Motor neuron (in vitro differentiated cells): Measurements from ENCODE around the gene IL17A. TPM values are rescaled to one million over a fixed set of nuclear protein-coding genes. Genes with fewer than 3 reads are reported as not detected.
A peak's percentile ranks its signal among the peaks of the same experiment; 100 is the strongest.

ENCODE experiments used
- ATAC-seq, 8 experiments: fragments of 200-7000 bp; cut with Tn5 transposase; replicated peaks in 6 of 8; 2 replicates each; pipeline ENCODE4 v1.8.0; 2021; ENCODE audit warnings: mild to moderate bottlenecking in 8 of 8, moderate library complexity in 8 of 8
- H3K27ac ChIP-seq, 2 donors: fragments of 250-450 bp; sonication (Bioruptor Pico); 2 replicates each; pipeline ENCODE4 v1.9.0; 2021; ENCODE audit warnings: antibody characterized with exemption in 2 of 2, mild to moderate bottlenecking in 2 of 2, moderate library complexity in 1 of 2
- H3K4me1 ChIP-seq, 2 donors: fragments of 250-450 bp; sonication (Bioruptor Pico); replicated peaks in 1 of 2; 2 replicates each; pipeline ENCODE4 v1.6.1; 2021; ENCODE audit warnings: antibody characterized with exemption in 2 of 2, mild to moderate bottlenecking in 2 of 2, moderate library complexity in 1 of 2
- H3K4me3 ChIP-seq, 5 donors: fragments of 250-450 bp; sonication (Bioruptor Pico); 2 replicates each; pipeline ENCODE4 v1.9.0; 2021; ENCODE audit warnings: antibody characterized with exemption in 5 of 5, mild to moderate bottlenecking in 5 of 5, moderate library complexity in 4 of 5
- WGBS, 10 experiments: fragments of 450-650 bp; shearing (Covaris generic); methylation state at CpG; one replicate each; pipeline ENCODE4 v1.0.0; 2022; 5-methylcytosine and 5-hydroxymethylcytosine counted together
- in situ Hi-C, 9 experiments: fragments of 400-800 bp; cut with MboI; loops; one replicate each; pipeline ENCODE4 v1.15.0; 2021; ENCODE audit warnings: low sequenced_read_pairs in 9 of 9, low pct_unique_long_range_greater_than_20kb in 2 of 9; ENCODE audit not compliant: unreplicated experiment in 9 of 9
- total RNA-seq, 8 experiments: library from RNA; unstranded; fragments of 300-600 nt; gene quantifications; 2 replicates each; pipeline versions ENCODE4 v1.2.3 to v1.2.4, GENCODE V29; 2022

IL17A gene
- total RNA-seq = not detected

GRCh38 chr6:52186075-52186474 is at the start of gene IL17A:
Gene IL17A (plus strand): TSS chr6:52186375. CDS start chr6:52186432, 57 bp downstream.
- in situ Hi-C loops = no loop called here
- ATAC-seq = no peak

DNA sequence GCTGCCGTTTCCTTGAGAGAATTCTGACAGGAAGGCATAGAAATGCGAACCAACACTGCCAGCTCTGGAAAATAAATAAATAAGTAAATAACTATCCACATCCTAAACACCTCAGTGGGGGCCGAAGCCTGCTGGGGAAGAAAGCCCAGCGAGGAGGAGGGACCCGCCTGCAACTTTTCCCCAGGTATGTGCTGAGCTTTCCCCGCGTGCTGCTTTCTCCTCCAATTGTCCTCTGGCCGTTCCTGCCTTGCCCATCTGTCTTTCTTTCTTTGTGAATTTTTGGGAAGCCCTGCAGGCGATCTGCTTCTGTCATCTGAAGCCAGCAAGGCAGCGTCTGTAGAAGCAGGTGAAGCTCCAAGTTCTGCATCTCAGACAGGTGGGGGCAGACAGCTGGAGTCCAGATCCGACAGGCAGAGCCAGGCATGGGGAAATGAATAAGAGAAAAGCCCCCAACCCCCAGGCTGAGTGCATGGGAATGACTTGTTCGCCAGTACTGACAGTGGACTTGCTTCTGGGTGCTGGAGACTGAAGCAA is 49.2 kb upstream of the IL17A start:
- in situ Hi-C loops = no loop called here
- no peak for ATAC-seq
- no peak overlapping the region for H3K27ac ChIP-seq
- H3K4me1 ChIP-seq = no peaks in the 10 kb centered on the region
- no peak overlapping the region for H3K4me3 ChIP-seq
- 0 to 60% (median 29%) methylated on average over 1 to 9 of the region's 12 CpGs for WGBS, 10 experiments

More at GRCh38 chr6:52186075-52186474, at the start of gene IL17A:
- no peak within 1 kb of the TSS for H3K27ac ChIP-seq
- H3K4me1 ChIP-seq = no peaks in the 10 kb centered on the region
- no peak within 1 kb of the TSS for H3K4me3 ChIP-seq
- WGBS, 10 experiments = 68 to 100% (median 91%) methylated on average over 1 to 7 of the region's 7 CpGs; no CpG with 5 or more reads in 2 of the 10 experiments

- in situ Hi-C loops = no loop called here
- no peak overlapping the region for H3K27ac ChIP-seq
- 0 to 100% (median 77%) methylated on average over 1 to 4 of the region's 4 CpGs; no CpG with 5 or more reads in 1 of the 10 experiments for WGBS, 10 experiments
- H3K4me1 ChIP-seq = no peaks in the 10 kb centered on the region
- ATAC-seq = no peak
- H3K4me3 ChIP-seq = no peak overlapping the region
Observed at GRCh38 chr6:52138284-52138683, 47.9 kb upstream of the IL17A start.

DNA sequence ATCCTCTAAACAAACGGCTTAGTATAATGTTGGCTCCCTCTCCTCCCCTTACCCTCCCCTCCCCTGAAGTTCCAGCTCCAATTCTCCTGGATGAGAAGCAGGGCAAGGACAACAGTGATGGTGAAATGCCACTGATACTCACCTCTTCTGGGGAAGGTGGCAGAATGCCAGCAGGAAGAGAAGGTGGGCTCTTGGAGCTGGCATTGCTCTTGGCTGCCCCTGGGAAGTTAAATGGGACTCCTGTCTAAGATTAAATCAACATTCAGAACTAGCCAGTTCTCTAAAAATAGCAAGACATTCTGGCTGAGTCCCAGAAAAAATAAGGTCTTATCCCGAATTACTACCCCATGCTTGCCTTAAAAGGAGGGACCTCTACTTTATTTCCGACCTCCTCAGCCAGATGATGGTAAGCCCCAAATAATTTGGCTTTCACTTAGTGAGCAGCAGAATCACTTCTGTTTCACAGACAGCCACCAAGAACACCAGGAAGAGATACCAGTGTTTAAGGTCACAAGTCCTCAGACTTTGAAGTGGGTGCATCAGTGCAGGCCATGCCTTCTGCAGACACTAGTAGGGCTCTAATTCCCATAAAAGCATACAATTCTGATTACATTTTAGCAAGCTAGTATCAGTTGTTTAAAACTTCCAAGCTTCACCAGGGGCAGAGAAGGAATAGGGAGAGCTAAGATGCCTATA is 46.0 kb upstream of the IL17A start:
- no peak overlapping the region for H3K27ac ChIP-seq
- in situ Hi-C loops = no loop called here
- 0 to 77% (median 28%) methylated on average over 1 to 3 of the region's 3 CpGs; no CpG with 5 or more reads in 2 of the 10 experiments for WGBS, 10 experiments
- ATAC-seq = no peak
- H3K4me3 ChIP-seq = no peak overlapping the region
- H3K4me1 ChIP-seq = no peaks in the 10 kb centered on the region

DNA sequence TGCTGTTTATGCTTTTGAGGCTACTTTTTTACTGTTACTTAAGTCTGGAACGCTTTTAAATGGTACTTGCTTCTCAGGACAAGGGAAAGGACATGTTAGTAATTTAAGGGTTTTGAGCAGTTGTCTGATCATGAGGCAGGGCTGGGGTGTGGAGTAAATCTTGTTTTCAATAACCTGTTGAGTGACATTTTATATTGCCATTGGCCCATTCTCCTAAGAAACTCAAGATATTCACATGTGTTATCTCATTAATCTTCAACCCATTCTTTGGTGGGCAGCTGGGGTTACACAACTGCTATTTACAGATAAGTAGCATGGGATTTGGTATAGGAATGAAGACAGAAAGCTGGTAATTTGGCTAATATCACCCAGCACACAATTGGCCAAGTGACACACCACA is 44.6 kb upstream of the IL17A start:
- Histone ChIP-seq H3K4me1 (no peaks in the 10 kb centered on the region), H3K27ac (no peak overlapping the region), H3K4me3 (no peak overlapping the region)
- in situ Hi-C loops = no loop called here
- ATAC-seq = no peak
- 0 to 92% (median 56%) methylated on average over 1 of the region's 1 CpG; no CpG with 5 or more reads in 2 of the 10 experiments for WGBS, 10 experiments

GRCh38 chr6:52142556-52142955 is 43.6 kb upstream of the IL17A start:
- Histone ChIP-seq H3K27ac (no peak overlapping the region), H3K4me1 (no peaks in the 10 kb centered on the region), H3K4me3 (no peak overlapping the region)
- no peak for ATAC-seq
- in situ Hi-C loops = no loop called here
- WGBS, 10 experiments = 0 to 75% (median 67%) methylated on average over 1 of the region's 1 CpG; no CpG with 5 or more reads in 7 of the 10 experiments

DNA sequence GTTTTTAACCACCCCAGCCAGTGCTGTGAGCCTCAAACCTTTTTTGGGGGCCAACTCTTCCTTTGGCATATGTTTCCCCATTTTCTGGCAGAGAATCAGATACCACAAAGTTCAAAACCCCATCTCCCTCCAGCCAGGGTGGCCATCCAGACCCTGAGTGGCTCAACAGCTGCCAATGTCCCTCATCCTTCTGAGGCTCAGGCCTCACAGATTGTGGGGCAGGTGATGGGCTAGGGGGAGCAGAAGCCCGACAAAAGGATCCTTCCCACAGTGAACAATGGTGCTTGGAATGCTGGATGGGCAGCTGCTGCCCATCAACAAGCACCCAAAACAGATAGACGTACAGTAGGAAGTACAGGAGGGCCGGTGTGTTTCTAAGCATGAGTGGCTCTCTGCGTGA is 42.6 kb upstream of the IL17A start:
- Histone ChIP-seq H3K4me3 (no peak overlapping the region), H3K27ac (no peak overlapping the region), H3K4me1 (no peaks in the 10 kb centered on the region)
- ATAC-seq = no peak
- in situ Hi-C loops = no loop called here
- 47 to 100% (median 77%) methylated on average over 1 to 4 of the region's 4 CpGs; no CpG with 5 or more reads in 2 of the 10 experiments for WGBS, 10 experiments

GRCh38 chr6:52144196-52145076 is 41.7 kb upstream of the IL17A start:
- 20 to 83% (median 65%) methylated on average over 1 to 11 of the region's 14 CpGs; no CpG with 5 or more reads in 2 of the 10 experiments for WGBS, 10 experiments
- no peaks in the 10 kb centered on the region for H3K4me1 ChIP-seq
- in situ Hi-C loops = no loop called here
- H3K27ac ChIP-seq = no peak overlapping the region
- ATAC-seq = no peak
- H3K4me3 ChIP-seq = no peak overlapping the region

- in situ Hi-C loops = no loop called here
- WGBS, 10 experiments = 29 to 92% (median 71%) methylated on average over 1 to 3 of the region's 3 CpGs; no CpG with 5 or more reads in 1 of the 10 experiments
- H3K4me1 ChIP-seq = no peaks in the 10 kb centered on the region
- ATAC-seq = no peak
- no peak overlapping the region for H3K27ac ChIP-seq
- H3K4me3 ChIP-seq = no peak overlapping the region
Observed at GRCh38 chr6:52146851-52147445, 39.2 kb upstream of the IL17A start.

DNA sequence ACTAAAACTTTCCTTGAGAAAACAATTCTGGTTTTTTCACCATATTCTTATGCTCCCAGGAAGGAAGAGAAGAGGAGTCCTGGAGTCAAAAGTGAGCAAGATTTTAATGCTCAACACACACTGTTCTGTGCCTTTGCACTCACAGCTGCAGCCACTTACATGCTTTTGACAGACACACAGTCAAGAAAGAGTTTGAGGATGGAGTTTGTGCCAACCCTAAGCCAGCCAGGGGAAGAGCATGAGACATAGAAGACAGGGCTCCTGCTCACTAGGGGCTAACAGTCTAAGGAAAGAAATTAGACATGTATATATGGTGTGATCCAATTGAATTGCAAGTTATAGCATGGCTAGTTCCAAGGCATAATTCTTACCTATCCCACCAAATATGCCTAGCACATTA is 37.1 kb upstream of the IL17A start:
- ATAC-seq = no peak
- no peaks in the 10 kb centered on the region for H3K4me1 ChIP-seq
- H3K4me3 ChIP-seq = no peak overlapping the region
- no peak overlapping the region for H3K27ac ChIP-seq
- in situ Hi-C loops = no loop called here

GRCh38 chr6:52149949-52150348 is 36.2 kb upstream of the IL17A start:
- H3K4me3 ChIP-seq = no peak overlapping the region
- no peaks in the 10 kb centered on the region for H3K4me1 ChIP-seq
- no peak overlapping the region for H3K27ac ChIP-seq
- ATAC-seq = no peak
- in situ Hi-C loops = loop anchor here in 1 of 9 experiments (25.0 kb wide), 1 partner anchor 112 kb away; no protein-coding TSS in a partner anchor
- WGBS, 10 experiments = 29 to 100% (median 79%) methylated on average over 1 to 2 of the region's 2 CpGs

DNA sequence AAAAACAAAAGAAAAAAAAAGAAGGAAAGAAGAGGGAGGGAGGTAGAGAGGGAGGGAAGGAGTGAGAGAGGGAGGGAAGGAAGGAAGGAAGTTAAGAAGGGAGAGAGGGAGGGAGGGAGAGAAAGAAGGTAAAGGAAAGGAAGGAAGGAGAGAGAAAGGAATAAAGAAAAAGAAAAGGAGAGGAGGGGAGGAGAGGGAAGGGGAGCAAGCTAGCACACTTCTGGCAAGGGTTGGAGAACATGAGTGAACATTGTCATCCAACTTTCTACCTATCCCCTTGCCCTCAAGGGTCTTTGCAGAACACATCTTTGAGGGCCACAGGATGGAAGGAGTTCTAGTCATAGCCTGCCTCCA is 34.1 kb upstream of the IL17A start:
- no peak for ATAC-seq
- Histone ChIP-seq H3K4me3 (no peak overlapping the region), H3K4me1 (no peaks in the 10 kb centered on the region), H3K27ac (no peak overlapping the region)
- in situ Hi-C loops = loop anchor here in 1 of 9 experiments (25.0 kb wide), 1 partner anchor 110 kb away; no protein-coding TSS in a partner anchor

DNA sequence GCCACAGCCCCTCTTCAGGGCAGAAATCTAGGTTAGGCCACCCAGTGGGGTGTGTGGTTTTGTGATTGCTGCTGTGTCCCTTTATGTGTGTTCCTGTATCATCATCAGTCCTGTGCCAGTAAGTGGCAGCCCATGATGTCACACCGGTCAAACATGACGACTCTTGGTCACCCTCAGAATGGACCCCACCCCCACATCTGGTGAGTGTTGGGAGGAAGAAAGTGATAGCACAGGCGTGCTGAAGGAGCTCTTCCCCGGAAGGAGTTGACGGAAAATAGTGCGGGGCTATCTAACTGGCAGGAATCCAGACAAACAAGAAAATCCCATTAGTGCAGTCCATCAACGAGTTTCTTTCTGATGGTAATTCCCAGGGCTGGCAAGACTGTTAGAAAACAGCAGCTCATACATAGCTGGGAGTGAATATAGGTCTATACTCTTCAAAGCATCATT is 33.4 kb upstream of the IL17A start:
- ATAC-seq = peak in 5 of 8 experiments; percentile 28 to 85 (median 78)
- Histone ChIP-seq H3K27ac (no peak overlapping the region), H3K4me3 (no peak overlapping the region), H3K4me1 (no peaks in the 10 kb centered on the region)
- WGBS, 10 experiments = 14 to 72% (median 39%) methylated on average over 1 to 6 of the region's 7 CpGs; no CpG with 5 or more reads in 3 of the 10 experiments
- in situ Hi-C loops = loop anchor here in 1 of 9 experiments (25.0 kb wide), 1 partner anchor 110 kb away; no protein-coding TSS in a partner anchor
